Measurements from ENCODE around the gene TSSK1B. TPM values are rescaled to one million over a fixed set of nuclear protein-coding genes. Genes with fewer than 3 reads are reported as not detected.
"Not testable (repeated sequence)": the region's sequence is repeated elsewhere in the genome, so short reads cannot be mapped to it uniquely, and the experiment has no call there.

The TSSK1B gene
- total and polyA plus RNA-seq, 4 donors, result 0.06 to 0.28 (median 0.14) TPM; not detected in 1

DNA sequence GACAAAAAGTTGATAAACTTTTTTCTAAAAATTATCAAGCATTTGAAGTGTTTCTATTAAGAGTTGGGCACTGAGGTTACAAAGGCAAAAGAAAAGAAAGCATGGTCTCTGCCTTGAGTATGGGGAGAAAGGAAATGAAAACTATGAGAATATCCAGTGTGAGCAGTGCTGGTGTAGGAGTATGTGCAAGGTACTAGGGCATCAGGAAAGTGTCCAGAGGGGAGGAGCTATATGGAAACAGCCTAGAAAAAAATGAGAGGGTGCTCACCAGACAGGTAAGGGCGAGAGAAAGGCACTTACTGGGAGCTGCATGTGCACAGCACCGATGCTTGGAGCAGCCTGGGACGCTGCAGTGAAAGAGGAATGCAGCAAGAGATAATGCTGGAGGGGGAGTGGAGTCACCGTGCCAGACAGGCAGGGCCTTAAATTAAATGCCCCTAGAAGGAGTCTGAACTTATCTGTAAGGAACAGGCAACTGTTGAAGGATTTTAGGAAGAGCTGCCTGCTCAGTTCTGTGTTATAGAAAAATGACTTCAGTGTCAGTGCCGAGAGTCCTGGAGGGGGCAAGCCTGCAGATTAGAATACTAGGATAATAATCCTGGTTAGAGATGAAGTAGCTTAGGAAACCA, 39.4 kb upstream of the TSSK1B start:
- H3K36me3 ChIP-seq (ENCODE audit: control insufficient read depth in 4 of 4, insufficient read depth in 4 of 4, low read length in 4 of 4), result no peaks in the 10 kb centered on the region
- TF ChIP-seq, protein P1, sequence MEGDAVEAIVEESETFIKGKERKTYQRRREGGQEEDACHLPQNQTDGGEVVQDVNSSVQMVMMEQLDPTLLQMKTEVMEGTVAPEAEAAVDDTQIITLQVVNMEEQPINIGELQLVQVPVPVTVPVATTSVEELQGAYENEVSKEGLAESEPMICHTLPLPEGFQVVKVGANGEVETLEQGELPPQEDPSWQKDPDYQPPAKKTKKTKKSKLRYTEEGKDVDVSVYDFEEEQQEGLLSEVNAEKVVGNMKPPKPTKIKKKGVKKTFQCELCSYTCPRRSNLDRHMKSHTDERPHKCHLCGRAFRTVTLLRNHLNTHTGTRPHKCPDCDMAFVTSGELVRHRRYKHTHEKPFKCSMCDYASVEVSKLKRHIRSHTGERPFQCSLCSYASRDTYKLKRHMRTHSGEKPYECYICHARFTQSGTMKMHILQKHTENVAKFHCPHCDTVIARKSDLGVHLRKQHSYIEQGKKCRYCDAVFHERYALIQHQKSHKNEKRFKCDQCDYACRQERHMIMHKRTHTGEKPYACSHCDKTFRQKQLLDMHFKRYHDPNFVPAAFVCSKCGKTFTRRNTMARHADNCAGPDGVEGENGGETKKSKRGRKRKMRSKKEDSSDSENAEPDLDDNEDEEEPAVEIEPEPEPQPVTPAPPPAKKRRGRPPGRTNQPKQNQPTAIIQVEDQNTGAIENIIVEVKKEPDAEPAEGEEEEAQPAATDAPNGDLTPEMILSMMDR (IDR thresholded peaks at IDR 0.05; ENCODE audit: control extremely low read depth, extremely low read depth), result no peak
- DNase-seq (no peak), ATAC-seq (ENCODE audit: insufficient read depth, low FRiP score) (no peak)
- no peaks in the 10 kb centered on the region for H3K27me3 ChIP-seq (ENCODE audit: control insufficient read depth in 3 of 3, insufficient read depth in 3 of 3, low read length in 2 of 3)
- peaks cover 0 to 6% (median 0%) of the 10 kb centered on the region in 4 donors for H3K9me3 ChIP-seq (ENCODE audit: control insufficient read depth in 4 of 4, insufficient read depth in 3 of 4, low read length in 3 of 4)
- 34 to 43% methylated on average over 5 of the region's 5 CpGs for WGBS, 2 donors
- H3K4me1 ChIP-seq (ENCODE audit: control insufficient read depth in 5 of 5, insufficient read depth in 5 of 5, low read length in 5 of 5), result no peaks in the 10 kb centered on the region
- H3K27ac ChIP-seq (ENCODE audit: low read depth in 1 of 2, low read length in 1 of 2), result no peak overlapping the region
- H3K4me3 ChIP-seq, result no peak overlapping the region
- no peak overlapping the region for H3K9ac ChIP-seq (ENCODE audit: insufficient read depth in 1 of 2, low read length in 2 of 2)

GRCh38 chr5:113463032-113463431, 28.2 kb upstream of the TSSK1B start:
- TF ChIP-seq, protein P1 (IDR thresholded peaks at IDR 0.05; ENCODE audit: control extremely low read depth, extremely low read depth), result no peak
- Histone ChIP-seq H3K9me3 (ENCODE audit: control insufficient read depth in 4 of 4, insufficient read depth in 3 of 4, low read length in 3 of 4) (peaks cover 0 to 2% (median 0%) of the 10 kb centered on the region in 4 donors), H3K4me1 (ENCODE audit: control insufficient read depth in 5 of 5, insufficient read depth in 5 of 5, low read length in 5 of 5) (no peaks in the 10 kb centered on the region), H3K36me3 (ENCODE audit: control insufficient read depth in 4 of 4, insufficient read depth in 4 of 4, low read length in 4 of 4) (no peaks in the 10 kb centered on the region), H3K9ac (ENCODE audit: insufficient read depth in 1 of 2, low read length in 2 of 2) (no peak overlapping the region), H3K27ac (ENCODE audit: low read depth in 1 of 2, low read length in 1 of 2) (no peak overlapping the region), H3K4me3 (no peak overlapping the region), H3K27me3 (ENCODE audit: control insufficient read depth in 3 of 3, insufficient read depth in 3 of 3, low read length in 2 of 3) (no peaks in the 10 kb centered on the region)
- no peak for ATAC-seq (ENCODE audit: insufficient read depth, low FRiP score)
- DNase-seq, result no peak

DNA sequence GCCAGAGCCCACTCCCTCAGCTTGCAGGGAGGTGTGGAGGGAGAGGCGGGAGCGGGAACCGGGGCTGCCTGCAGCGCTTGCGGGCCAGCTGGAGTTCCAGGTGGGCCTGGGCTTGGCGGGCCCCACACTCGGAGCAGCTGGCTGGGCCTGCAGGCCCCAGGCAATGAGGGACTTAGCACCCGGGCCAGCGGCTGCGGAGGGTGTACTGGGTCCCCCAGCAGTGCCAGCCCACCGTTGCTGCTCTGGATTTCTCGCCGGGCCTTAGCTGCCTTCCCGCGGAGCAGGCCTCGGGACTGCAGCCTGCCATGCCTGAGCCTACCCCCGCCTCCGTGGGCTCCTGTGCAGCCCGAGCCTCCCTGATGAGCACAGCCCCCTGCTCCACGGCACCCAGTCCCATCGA, 22.3 kb upstream of the TSSK1B start:
- not testable (repeated sequence) for H3K4me3 ChIP-seq; DNase-seq; H3K36me3 ChIP-seq (ENCODE audit: control insufficient read depth in 4 of 4, insufficient read depth in 4 of 4, low read length in 4 of 4); ATAC-seq (ENCODE audit: insufficient read depth, low FRiP score); H3K27ac ChIP-seq (ENCODE audit: low read depth in 1 of 2, low read length in 1 of 2); H3K9ac ChIP-seq (ENCODE audit: insufficient read depth in 1 of 2, low read length in 2 of 2); H3K4me1 ChIP-seq (ENCODE audit: control insufficient read depth in 5 of 5, insufficient read depth in 5 of 5, low read length in 5 of 5); H3K27me3 ChIP-seq (ENCODE audit: control insufficient read depth in 3 of 3, insufficient read depth in 3 of 3, low read length in 2 of 3); H3K9me3 ChIP-seq (ENCODE audit: control insufficient read depth in 4 of 4, insufficient read depth in 3 of 4, low read length in 3 of 4)
- WGBS, 2 donors, result 92 to 97% methylated on average over 20 to 21 of the region's 21 CpGs

DNA sequence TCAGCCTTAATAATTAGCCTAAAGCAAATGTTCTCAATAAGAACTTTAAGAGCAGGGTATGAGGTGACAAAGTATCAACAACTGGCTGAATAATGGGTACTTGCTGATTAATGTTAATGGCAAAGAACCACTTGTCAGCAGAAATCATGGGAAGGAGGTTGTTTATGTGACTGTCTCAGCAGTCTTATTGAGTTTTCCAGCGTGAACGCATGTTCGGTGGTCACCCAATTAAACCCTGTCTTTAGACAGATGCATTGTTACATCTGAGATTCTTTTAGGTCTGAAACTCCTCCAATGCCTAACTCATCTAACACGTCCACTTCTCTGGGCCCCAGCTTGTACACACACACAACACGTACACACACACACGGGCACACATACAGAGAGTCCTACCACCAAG, 18.2 kb upstream of the TSSK1B start:
- no peaks in the 10 kb centered on the region for H3K36me3 ChIP-seq (ENCODE audit: control insufficient read depth in 4 of 4, insufficient read depth in 4 of 4, low read length in 4 of 4)
- DNase-seq (no peak), ATAC-seq (ENCODE audit: insufficient read depth, low FRiP score) (no peak)
- H3K4me3 ChIP-seq, result no peak overlapping the region
- TF ChIP-seq, protein P1 (IDR thresholded peaks at IDR 0.05; ENCODE audit: control extremely low read depth, extremely low read depth), result no peak
- H3K9me3 ChIP-seq (ENCODE audit: control insufficient read depth in 4 of 4, insufficient read depth in 3 of 4, low read length in 3 of 4), result no peaks in the 10 kb centered on the region
- WGBS, 2 donors, result 83 to 84% methylated on average over 6 of the region's 6 CpGs
- H3K9ac ChIP-seq (ENCODE audit: insufficient read depth in 1 of 2, low read length in 2 of 2), result no peak overlapping the region
- no peak overlapping the region for H3K27ac ChIP-seq (ENCODE audit: low read depth in 1 of 2, low read length in 1 of 2)
- H3K27me3 ChIP-seq (ENCODE audit: control insufficient read depth in 3 of 3, insufficient read depth in 3 of 3, low read length in 2 of 3), result peaks cover 0 to 4% (median 0%) of the 10 kb centered on the region in 3 donors
- peaks cover 0 to 18% (median 9%) of the 10 kb centered on the region in 5 donors for H3K4me1 ChIP-seq (ENCODE audit: control insufficient read depth in 5 of 5, insufficient read depth in 5 of 5, low read length in 5 of 5)
